Measurements from ENCODE around the gene CFAP20. TPM values are rescaled to one million over a fixed set of nuclear protein-coding genes. Genes with fewer than 3 reads are reported as not detected.

Gene CFAP20
- total RNA-seq, 1 donor from 2014 or later = 79.6 TPM

GRCh38 chr16:58158725-58159124 is 29.5 kb upstream of the CFAP20 start:
- no peak for DNase-seq (ENCODE audit: low read depth)
- Histone ChIP-seq H3K4me3 (ENCODE audit: low read depth, low read length) (no peak overlapping the region), H3K36me3 (ENCODE audit: control insufficient read depth, insufficient read depth, low read length) (no peaks in the 10 kb centered on the region), H3K27me3 (ENCODE audit: control insufficient read depth, insufficient read depth, low read length) (no peaks in the 10 kb centered on the region)
- no peak for TF ChIP-seq CTCF (IDR thresholded peaks at IDR 0.05; ENCODE audit: insufficient read depth, low read length, poor library complexity, severe bottlenecking)

GRCh38 chr16:58157951-58158540 is 28.9 kb upstream of the CFAP20 start:
- Histone ChIP-seq H3K4me3 (ENCODE audit: low read depth, low read length) (no peak overlapping the region), H3K27me3 (ENCODE audit: control insufficient read depth, insufficient read depth, low read length) (no peaks in the 10 kb centered on the region), H3K36me3 (ENCODE audit: control insufficient read depth, insufficient read depth, low read length) (no peaks in the 10 kb centered on the region)
- no peak for TF ChIP-seq CTCF (IDR thresholded peaks at IDR 0.05; ENCODE audit: insufficient read depth, low read length, poor library complexity, severe bottlenecking)
- DNase-seq (ENCODE audit: low read depth) = no peak

- TF ChIP-seq CTCF (IDR thresholded peaks at IDR 0.05; ENCODE audit: insufficient read depth, low read length, poor library complexity, severe bottlenecking) = no peak
- Histone ChIP-seq H3K4me3 (ENCODE audit: low read depth, low read length) (no peak overlapping the region), H3K36me3 (ENCODE audit: control insufficient read depth, insufficient read depth, low read length) (no peaks in the 10 kb centered on the region), H3K27me3 (ENCODE audit: control insufficient read depth, insufficient read depth, low read length) (no peaks in the 10 kb centered on the region)
- DNase-seq (ENCODE audit: low read depth) = no peak
Measured at GRCh38 chr16:58157239-58157638, 28.1 kb upstream of the CFAP20 start.

DNA sequence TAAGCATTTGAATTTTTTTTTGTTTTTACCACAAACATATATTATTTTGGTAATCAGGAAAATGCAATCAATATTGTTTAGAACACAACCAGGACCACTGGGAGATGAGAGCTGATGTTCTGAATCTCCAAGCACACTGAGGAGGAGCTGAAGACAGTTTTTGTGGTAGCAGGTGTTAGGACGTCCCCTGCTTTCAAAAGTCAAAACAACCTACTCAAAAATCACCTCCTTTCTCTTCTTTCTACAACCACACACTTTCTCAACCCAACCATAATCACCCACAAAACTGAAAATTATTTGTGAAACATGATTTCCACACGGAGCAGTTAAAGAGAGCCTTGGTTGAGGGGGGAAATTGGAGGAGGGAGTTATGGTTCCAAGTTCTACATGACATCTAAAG is 26.7 kb upstream of the CFAP20 start:
- no peak for TF ChIP-seq CTCF (IDR thresholded peaks at IDR 0.05; ENCODE audit: insufficient read depth, low read length, poor library complexity, severe bottlenecking)
- DNase-seq (ENCODE audit: low read depth) = no peak
- Histone ChIP-seq H3K4me3 (ENCODE audit: low read depth, low read length) (no peak overlapping the region), H3K36me3 (ENCODE audit: control insufficient read depth, insufficient read depth, low read length) (no peaks in the 10 kb centered on the region), H3K27me3 (ENCODE audit: control insufficient read depth, insufficient read depth, low read length) (no peaks in the 10 kb centered on the region)

- no peak for DNase-seq (ENCODE audit: low read depth)
- Histone ChIP-seq H3K4me3 (ENCODE audit: low read depth, low read length) (no peak overlapping the region), H3K36me3 (ENCODE audit: control insufficient read depth, insufficient read depth, low read length) (no peaks in the 10 kb centered on the region), H3K27me3 (ENCODE audit: control insufficient read depth, insufficient read depth, low read length) (no peaks in the 10 kb centered on the region)
- no peak for TF ChIP-seq CTCF (IDR thresholded peaks at IDR 0.05; ENCODE audit: insufficient read depth, low read length, poor library complexity, severe bottlenecking)
Measured at GRCh38 chr16:58154345-58154744, 25.2 kb upstream of the CFAP20 start.

DNA sequence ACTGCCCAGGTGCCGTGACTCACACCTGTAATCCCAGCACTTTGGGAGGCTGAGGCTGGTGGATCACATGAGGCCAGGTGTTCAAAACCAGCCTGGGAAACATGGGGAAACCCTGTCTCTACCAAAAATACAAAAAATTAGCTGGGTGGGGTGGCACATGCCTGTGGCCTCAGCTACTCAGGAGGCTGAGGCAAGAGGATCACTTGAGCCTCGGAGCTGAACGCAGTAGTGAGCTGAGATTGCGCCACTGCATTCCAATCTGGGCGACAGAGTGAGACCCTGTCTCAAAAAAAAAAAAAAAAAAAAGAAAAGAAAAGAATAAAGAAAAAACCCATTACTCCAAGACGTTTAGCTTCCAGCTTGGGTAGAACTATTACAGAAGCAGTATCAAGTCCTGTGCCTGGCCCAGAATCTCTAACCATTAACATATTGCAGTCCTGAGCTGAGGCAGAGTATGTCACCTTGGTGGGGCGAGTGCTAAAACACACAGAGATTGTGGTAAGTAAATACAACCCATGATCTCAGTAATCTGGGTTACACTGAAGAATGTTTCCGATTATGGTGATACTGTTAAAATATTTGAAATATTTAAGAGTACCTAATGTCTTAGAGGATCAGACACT is 23.2 kb upstream of the CFAP20 start:
- no peak for TF ChIP-seq CTCF (IDR thresholded peaks at IDR 0.05; ENCODE audit: insufficient read depth, low read length, poor library complexity, severe bottlenecking)
- Histone ChIP-seq H3K4me3 (ENCODE audit: low read depth, low read length) (no peak overlapping the region), H3K27me3 (ENCODE audit: control insufficient read depth, insufficient read depth, low read length) (no peaks in the 10 kb centered on the region), H3K36me3 (ENCODE audit: control insufficient read depth, insufficient read depth, low read length) (no peaks in the 10 kb centered on the region)
- no peak for DNase-seq (ENCODE audit: low read depth)
